Right lobe of liver (tissue), 6 donors: ENCODE data around the gene ANKRD23. TPM values are rescaled to one million over a fixed set of nuclear protein-coding genes. Genes with fewer than 3 reads are reported as not detected.
"Not testable (repeated sequence)": the region's sequence is repeated elsewhere in the genome, so short reads cannot be mapped to it uniquely, and the experiment has no call there.

Experiments
- ATAC-seq, 4 donors: fragments of 200-7000 bp; cut with Tn5 transposase; one replicate each; pipeline ENCODE4 v1.9.1; 2020; ENCODE audit warnings: mild to moderate bottlenecking in 4 of 4, moderate library complexity in 4 of 4
- DNase-seq, 3 donors: peaks; one replicate each; pipeline ENCODE4 v3.0.0-alpha.2; 2020
- H3K27ac ChIP-seq, 3 donors: fragments of 200-600 bp; one replicate each; pipeline ENCODE4 v1.8.0; 2022
- H3K27me3 ChIP-seq, 2 donors: fragments of 200-600 bp; one replicate each; pipeline ENCODE4 v1.8.0; 2022
- H3K36me3 ChIP-seq, 4 donors: fragments of 200-600 bp; sonication (generic) in 1 of 4; one replicate each; pipeline versions ENCODE4 v1.5.1 to v1.8.0; 2017 to 2022; ENCODE audit warnings: control low read depth in 1 of 4
- H3K4me1 ChIP-seq, 4 donors: fragments of 200-600 bp; sonication (generic) in 1 of 4; one replicate each; pipeline versions ENCODE4 v1.5.1 to v1.8.0; 2017 to 2022; ENCODE audit warnings: control low read depth in 1 of 4
- H3K4me3 ChIP-seq, 3 donors: fragments of 200-600 bp; one replicate each; pipeline ENCODE4 v1.8.0; 2022
- H3K9me3 ChIP-seq, 4 donors: fragments of 200-600 bp; sonication (generic) in 1 of 4; one replicate each; pipeline versions ENCODE4 v1.5.1 to v1.8.0; 2017 to 2022; ENCODE audit warnings: control low read depth in 1 of 4
- POLR2A ChIP-seq: fragments of 450-650 bp; IDR thresholded peaks from one replicate; pipeline ENCODE4 v1.6.1; 2017; ENCODE audit warnings: antibody characterized with exemption, mild to moderate bottlenecking
- WGBS: methylation state at CpG from one replicate; pipeline ENCODE4 v1.1.6; 2018; ENCODE audit warnings: low coverage, low lambda C conversion rate; ENCODE audit not compliant: insufficient coverage; ENCODE audit errors: missing lambda C conversion rate; 5-methylcytosine and 5-hydroxymethylcytosine counted together
- intact Hi-C, 2 donors: fragments of 100-400 bp; cut with DNase I; formaldehyde crosslinking; loops; one replicate each; pipeline versions ENCODE4 v1.11.2 to v1.14.1; 2022
- total RNA-seq, 6 experiments: library from RNA; depleted of rRNA in 2 of 6; stranded (reverse); fragments of >200 nt in 2 of 6; fragmentation: NEBNext Ultra II Directional in 3 of 6; extraction: Animal tissue kit (Norgen Biotek cat#: 25700) in 3 of 6; gene quantifications; one replicate each; pipeline versions ENCODE4 v1.1.0 to v1.2.4, GENCODE V29; 2016 to 2023
- TF ChIP-seq, protein P1 (sequence below), 4 donors: fragments of 200-600 bp in 3 of 4; fragments of 450-650 bp in 1 of 4; IDR thresholded peaks; one replicate each; pipeline versions ENCODE4 v1.5.1 to v1.8.0; 2016 to 2022; ENCODE audit warnings: antibody characterized with exemption in 4 of 4, mild to moderate bottlenecking in 2 of 4
- donor health status: DM: no; HTN: yes; CAD: no.
- donor health status: DM: no; HTN: no; CAD: no.
- donor health status: DM: no; HTN: no; CAD: no.
- donor health status: DM: no; HTN: yes; CAD: no.
- donor health status: DM: no; HTN: yes; CAD: no.

The ANKRD23 gene
- total RNA-seq, 6 experiments from 2014 or later: 0.98 to 4.0 (median 2.7) TPM

DNA sequence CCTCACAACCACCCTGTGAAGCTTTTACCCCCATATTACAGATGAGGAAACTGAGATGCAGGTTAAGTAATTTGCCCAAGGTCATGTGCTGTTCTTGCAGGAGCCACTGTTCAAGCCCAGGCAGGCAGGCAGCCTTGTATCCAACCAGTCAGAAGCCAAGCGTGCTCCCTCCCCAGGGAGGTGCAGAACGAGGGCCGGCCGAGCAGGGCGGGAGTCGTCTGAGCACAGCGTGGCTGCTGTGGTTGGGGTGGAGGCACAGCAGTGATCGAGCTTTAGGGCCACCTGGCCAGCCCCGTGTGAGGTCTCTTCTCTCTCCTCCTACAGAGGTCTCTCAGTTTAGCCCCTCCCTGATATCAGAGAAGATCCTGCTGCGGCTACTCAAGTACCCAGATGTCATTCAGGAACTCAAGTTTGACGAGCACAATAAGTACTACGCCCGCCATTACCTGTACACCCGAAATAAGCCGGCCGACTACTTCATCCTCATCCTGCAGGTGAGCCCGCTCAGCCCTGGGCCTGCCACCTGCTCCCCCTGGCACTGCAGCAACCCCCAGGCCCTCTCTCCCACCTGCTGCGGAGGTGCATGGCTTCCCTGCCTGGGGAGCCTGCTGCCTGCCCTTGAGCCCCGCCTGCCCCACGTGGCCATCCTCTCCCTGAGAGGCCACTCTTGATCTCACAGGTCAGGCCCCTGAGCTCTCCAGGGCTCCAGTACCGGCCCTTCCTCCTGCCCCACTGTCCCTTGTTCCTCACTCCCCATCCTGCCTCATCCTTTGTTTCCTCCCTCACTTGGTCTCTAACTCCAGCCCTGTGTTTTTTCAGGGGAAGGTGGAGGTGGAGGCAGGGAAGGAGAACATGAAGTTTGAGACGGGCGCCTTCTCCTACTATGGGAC is 44.8 kb downstream of the ANKRD23 start:
- H3K9me3 ChIP-seq: no peaks in the 10 kb centered on the region
- 92% methylated on average over 9 of the region's 23 CpGs for WGBS
- intact Hi-C loops: no loop called here
- ATAC-seq: no peak
- H3K4me1 ChIP-seq: peaks cover 0 to 6% (median 0%) of the 10 kb centered on the region in 4 donors
- no peaks in the 10 kb centered on the region for H3K36me3 ChIP-seq
- TF ChIP-seq, protein P1, sequence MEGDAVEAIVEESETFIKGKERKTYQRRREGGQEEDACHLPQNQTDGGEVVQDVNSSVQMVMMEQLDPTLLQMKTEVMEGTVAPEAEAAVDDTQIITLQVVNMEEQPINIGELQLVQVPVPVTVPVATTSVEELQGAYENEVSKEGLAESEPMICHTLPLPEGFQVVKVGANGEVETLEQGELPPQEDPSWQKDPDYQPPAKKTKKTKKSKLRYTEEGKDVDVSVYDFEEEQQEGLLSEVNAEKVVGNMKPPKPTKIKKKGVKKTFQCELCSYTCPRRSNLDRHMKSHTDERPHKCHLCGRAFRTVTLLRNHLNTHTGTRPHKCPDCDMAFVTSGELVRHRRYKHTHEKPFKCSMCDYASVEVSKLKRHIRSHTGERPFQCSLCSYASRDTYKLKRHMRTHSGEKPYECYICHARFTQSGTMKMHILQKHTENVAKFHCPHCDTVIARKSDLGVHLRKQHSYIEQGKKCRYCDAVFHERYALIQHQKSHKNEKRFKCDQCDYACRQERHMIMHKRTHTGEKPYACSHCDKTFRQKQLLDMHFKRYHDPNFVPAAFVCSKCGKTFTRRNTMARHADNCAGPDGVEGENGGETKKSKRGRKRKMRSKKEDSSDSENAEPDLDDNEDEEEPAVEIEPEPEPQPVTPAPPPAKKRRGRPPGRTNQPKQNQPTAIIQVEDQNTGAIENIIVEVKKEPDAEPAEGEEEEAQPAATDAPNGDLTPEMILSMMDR (IDR thresholded peaks at IDR 0.05): no peak
- no peak for TF ChIP-seq POLR2A
- no peak overlapping the region for H3K27ac ChIP-seq
- no peak overlapping the region for H3K4me3 ChIP-seq
- no peaks in the 10 kb centered on the region for H3K27me3 ChIP-seq
- no peak for DNase-seq

DNA sequence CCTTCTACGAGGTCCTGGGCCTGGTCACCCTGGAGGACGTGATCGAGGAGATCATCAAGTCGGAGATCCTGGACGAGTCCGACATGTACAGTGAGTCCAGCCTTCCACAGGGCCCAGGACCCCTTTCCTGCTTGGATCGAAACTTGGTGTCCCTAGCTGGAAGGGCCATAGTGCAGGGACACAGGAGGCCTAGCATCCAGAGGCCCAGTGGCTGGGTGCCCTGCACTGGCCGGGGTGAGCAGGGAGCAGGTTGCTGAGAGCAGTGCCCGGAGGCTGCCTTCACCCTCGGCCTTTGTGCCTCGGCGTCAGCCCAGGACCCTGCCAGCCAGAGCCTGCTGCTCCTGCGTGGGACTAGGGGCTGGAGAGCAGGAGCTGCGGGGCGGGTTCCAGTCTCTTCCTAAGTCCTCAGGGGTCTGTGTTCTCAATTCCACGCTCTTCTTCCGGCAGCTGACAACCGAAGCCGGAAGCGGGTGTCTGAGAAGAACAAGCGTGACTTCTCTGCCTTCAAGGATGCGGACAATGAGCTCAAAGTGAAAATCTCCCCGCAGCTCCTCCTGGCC is 46.7 kb downstream of the ANKRD23 start:
- Histone ChIP-seq H3K4me3 (no peak overlapping the region), H3K36me3 (no peaks in the 10 kb centered on the region), H3K27ac (no peak overlapping the region), H3K4me1 (peaks cover 0 to 6% (median 0%) of the 10 kb centered on the region in 4 donors), H3K9me3 (no peaks in the 10 kb centered on the region), H3K27me3 (no peaks in the 10 kb centered on the region)
- intact Hi-C loops: no loop called here
- WGBS: 85% methylated on average over 4 of the region's 23 CpGs
- no peak for DNase-seq
- no peak for TF ChIP-seq POLR2A
- TF ChIP-seq, protein P1 (IDR thresholded peaks at IDR 0.05): no peak
- ATAC-seq: no peak

DNA sequence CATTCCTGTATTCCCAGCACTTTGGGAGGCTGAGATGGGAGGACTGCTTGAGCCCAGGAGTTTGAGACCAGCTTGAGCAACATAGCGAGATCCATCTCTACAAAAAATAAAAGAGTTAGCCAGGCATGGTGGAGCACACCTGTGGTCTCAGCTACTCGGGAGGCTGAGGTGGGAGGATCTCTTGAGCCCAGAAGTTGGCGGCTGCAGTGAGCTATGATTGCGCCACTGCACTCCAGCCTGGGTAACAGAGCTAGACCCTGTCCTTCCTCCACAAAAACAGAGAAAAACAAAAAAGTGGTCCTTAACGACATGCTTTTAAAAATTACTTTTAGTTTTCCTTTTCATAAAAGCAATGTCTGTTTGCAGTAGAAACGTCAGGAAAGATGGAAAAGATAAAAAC is 47.3 kb downstream of the ANKRD23 start:
- not testable (repeated sequence) for DNase-seq

DNA sequence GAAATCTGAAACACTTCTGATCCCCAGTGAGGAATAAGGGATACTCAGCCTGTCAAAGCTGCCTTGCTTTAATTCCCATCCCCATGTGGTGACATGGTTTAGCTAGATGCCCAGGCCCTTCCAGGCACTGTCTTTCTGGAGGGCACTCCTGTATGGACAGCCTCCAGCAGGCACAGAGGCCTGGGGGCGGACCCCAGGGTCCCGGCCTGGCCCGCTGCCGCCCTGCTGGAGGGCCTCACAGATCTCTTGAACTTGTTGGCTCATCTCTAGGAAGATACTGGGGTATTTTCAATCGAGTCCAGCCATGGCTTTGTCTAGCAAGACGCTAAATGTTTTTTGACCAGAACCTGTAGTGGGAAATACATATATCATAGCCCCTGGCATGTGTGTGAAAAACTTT is 48.7 kb downstream of the ANKRD23 start:
- Histone ChIP-seq H3K36me3 (no peaks in the 10 kb centered on the region), H3K27ac (no peak overlapping the region), H3K27me3 (no peaks in the 10 kb centered on the region), H3K9me3 (no peaks in the 10 kb centered on the region), H3K4me3 (no peak overlapping the region), H3K4me1 (no peaks in the 10 kb centered on the region)
- intact Hi-C loops: no loop called here
- DNase-seq (no peak), ATAC-seq (no peak)
- 94% methylated on average over 2 of the region's 6 CpGs for WGBS
- TF ChIP-seq, protein P1 (IDR thresholded peaks at IDR 0.05): no peak
- no peak for TF ChIP-seq POLR2A

More for the DNA sequence above, 47.3 kb downstream of the ANKRD23 start:
- H3K27me3 ChIP-seq, H3K9me3 ChIP-seq, H3K36me3 ChIP-seq, intact Hi-C loops, H3K4me1 ChIP-seq, H3K27ac ChIP-seq, ATAC-seq, H3K4me3 ChIP-seq: not testable (repeated sequence)
- WGBS: 83% methylated on average over 3 of the region's 6 CpGs
